22Rv1 (cell line): Measurements from ENCODE around the gene SMG9.

Source experiments
- H3K27ac ChIP-seq: fragments of 450-650 bp; 2 replicates; pipeline ENCODE4 v1.5.1; 2017
- CTCF ChIP-seq: fragments of 450-650 bp; IDR thresholded peaks from 2 replicates; pipeline ENCODE4 v1.5.1; 2017; ENCODE audit warnings: mild to moderate bottlenecking
- ZFX ChIP-seq: fragments of 450-650 bp; IDR thresholded peaks from 2 replicates; pipeline ENCODE4 v1.6.1; 2017; ENCODE audit warnings: antibody characterized with exemption, borderline replicate concordance

The SMG9 gene

GRCh38 chr19:43708716-43709115, 46.0 kb downstream of the SMG9 start:
- H3K27ac ChIP-seq: no peak overlapping the region
- TF ChIP-seq CTCF (no peak), ZFX (no peak)

- H3K27ac ChIP-seq: no peak overlapping the region
- TF ChIP-seq ZFX: no peak
- TF ChIP-seq CTCF: no peak
Measured at GRCh38 chr19:43707158-43707712, 47.5 kb downstream of the SMG9 start.

GRCh38 chr19:43705729-43706128, 49.0 kb downstream of the SMG9 start:
- TF ChIP-seq ZFX (no peak), CTCF (no peak)
- no peak overlapping the region for H3K27ac ChIP-seq

- TF ChIP-seq CTCF (no peak), ZFX (no peak)
- no peak overlapping the region for H3K27ac ChIP-seq
Measured at GRCh38 chr19:43704002-43704705, 50.6 kb downstream of the SMG9 start.

- no peak overlapping the region for H3K27ac ChIP-seq
- TF ChIP-seq CTCF (no peak), ZFX (no peak)
Measured at GRCh38 chr19:43700395-43701000, 54.3 kb downstream of the SMG9 start.

GRCh38 chr19:43699506-43700394, 55.0 kb downstream of the SMG9 start:
- no peak overlapping the region for H3K27ac ChIP-seq
- TF ChIP-seq ZFX (no peak), CTCF (no peak)
